Activated T-cell treated with anti-CD3 and anti-CD28 coated beads for 4 hours (primary cell): ENCODE results near the gene ALDH8A1.

Experiments
- DNase-seq: peaks from one replicate; pipeline ENCODE4 v3.0.0-alpha.2; 2020

Gene ALDH8A1

DNA sequence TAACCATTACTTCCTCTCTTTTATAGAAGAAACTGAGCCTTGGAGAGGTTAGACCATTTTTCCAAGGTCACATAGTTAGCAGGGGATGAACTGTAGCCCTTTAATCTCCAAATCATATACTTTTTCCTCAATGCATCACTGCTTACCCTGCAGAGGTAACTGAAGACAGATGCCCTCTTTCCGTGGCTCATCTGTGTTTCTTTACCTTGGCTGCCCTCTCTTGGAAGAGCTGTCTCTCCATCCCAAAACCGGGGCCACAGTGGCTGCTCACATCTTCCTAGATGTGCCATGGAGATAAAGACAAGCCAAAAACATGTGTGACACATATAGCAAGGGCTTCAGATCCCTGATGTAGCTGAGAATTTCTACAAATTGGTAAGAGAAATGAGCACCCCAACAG lies 581 bp upstream of the ALDH8A1 start:
- DNase-seq: no peak

DNA sequence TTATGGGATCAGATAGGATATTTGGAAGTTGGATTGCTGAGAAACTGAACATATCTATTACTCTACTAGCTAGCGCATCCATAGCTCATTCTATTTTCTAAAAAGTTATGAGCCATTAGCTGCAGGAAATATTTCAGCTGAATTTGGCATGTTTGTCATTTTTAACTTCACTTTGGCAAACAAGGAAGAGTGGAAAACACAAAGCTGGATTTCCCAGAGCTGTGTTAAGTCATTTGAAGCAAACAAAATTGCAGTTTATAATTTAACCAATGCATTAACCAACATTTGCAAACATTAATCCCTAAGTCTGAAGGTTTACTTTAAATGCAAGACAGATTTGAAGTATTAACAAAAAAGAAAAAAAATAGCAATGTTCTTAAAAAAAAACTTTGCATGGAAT lies 1.2 kb downstream of the ALDH8A1 start:
- DNase-seq: no peak

DNA sequence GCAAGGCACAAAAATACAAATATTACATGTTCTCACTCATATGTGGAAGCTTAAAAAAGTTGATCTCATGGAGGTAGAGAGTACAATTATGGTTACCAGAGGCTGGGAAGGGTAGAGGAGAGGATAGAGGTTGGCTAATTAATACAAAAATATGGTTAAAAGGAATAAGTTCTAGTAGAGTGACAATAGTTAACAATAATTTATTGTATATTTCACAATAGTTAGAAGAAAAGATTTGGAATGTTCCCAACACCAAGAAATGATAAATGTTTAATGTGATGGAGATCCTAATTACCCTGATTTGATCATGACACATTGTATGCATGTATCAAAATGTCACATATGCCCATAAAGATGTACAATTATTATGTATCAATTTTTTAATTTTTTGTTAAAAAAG lies 1.8 kb downstream of the ALDH8A1 start:
- DNase-seq: no peak

DNA sequence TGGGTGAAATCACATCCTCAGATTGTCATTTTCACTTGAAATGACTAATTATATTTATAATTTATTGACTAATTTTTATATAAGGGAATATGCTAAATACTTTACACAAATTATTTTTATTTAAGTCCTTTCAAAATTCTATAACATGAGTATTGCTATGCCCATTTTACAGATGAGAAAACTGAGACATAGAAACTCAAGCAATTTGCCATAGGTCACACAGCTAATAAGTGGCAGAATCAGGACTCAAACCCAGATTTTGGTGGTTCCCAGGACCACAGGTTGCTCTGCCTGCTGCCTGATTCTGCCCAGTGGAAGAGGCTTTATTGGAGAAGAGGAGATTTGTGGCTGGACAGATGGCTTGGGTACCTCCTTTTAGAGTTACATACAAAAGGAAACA lies 4.9 kb downstream of the ALDH8A1 start:
- DNase-seq: no peak

DNA sequence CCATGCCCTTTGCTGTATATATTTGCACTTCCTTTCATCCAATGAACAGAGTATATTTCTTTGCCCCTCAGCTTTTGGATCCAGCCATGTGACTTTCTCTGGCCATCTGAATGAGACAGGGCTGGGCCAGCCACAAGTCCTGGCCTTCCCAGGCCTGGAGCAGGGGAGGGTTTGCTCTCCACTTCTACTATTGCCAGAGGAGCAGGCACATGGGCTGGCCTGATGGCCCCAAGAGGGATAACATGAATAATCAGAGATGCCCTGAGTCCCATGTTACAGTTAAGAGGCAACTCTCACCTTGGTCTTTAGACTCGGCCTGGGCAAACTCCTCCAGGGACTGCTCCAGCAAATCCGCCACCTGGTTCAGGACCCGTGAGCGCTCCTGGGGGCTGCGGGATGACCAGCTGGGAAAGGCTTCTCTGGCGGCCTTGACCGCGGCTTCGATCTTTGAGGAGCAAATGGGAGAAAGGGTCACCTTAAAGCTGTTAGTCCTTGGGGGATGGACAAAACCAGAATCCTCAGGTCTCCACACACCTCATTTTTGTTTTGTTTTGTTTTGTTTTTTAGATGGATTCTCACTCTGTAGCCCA lies 6.3 kb downstream of the ALDH8A1 start:
- no peak for DNase-seq

DNA sequence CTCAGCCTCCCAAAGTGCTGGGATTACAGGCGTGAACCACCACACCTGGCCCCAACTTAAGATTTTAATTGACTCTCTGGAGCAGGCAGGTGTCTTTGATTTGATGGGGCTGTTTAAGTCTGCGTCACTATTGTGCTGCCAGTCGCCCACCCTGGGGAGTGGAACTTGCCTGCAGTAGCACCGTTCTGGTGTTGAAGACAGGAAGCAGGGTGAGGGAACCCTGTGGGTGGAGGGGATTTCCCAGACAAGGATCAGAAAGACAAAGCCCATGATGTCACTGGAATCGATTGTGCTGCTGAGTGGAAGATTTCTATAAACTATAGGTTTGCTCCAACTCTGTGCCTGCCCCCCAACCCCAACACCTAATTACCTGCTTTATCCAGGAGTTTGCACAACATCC lies 11.0 kb downstream of the ALDH8A1 start:
- peak; percentile 67 for DNase-seq

DNA sequence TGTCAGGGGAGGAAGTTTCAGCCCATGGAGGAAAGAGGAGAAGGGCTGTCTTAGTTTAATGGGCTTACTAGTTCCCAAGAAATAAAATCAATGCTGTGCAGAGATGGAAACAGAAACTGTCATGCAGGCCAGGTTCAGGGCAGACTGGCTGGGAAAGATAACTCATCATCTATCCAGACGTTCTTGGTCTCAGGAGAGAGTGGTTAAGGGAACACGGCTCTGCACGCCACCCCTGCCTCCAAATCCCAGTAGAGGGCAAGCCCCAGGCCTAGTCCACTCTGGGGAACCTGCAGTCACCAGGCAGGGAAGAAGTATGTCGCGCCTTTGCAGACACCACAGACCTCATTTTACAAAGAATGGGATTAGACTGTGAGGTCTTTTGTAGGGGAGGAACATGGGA lies 12.5 kb downstream of the ALDH8A1 start:
- no peak for DNase-seq

DNA sequence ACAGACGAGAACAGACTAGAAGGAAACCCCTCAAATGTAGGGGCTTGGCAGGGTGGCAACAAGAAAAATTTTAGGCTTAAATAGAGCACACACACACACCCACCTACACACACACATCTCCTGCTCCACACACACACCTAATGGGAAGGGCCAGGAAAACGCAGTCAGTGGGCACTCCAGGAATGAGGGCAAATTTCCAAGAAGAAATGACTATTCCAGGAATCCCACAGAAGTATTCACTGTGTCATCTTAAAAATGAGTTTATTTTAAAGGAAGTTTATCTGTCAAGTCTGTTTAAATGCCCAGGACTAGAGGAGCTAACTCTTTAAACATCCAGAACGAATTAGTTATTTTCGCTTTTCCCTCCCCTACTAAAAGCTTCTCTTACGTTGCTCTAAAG lies 13.0 kb downstream of the ALDH8A1 start:
- no peak for DNase-seq

DNA sequence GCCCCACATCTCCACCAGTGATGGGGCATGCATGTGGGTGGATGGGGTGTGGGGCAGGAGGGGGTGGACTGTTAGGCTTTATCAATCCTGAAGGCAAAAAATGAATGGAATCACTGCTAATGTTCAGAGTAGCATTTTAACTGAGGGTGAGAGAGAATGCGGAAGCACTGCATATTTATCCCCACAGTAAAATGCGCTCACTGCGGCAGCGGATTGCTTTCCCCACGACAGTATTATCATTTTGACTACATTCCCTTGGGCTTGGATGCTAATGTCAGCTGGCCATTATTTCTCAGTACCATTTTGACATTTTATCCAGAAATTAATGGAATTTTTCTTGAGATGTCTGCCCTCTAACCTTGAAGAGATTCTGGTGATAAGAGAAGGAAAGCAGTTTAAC lies 13.4 kb downstream of the ALDH8A1 start:
- no peak for DNase-seq

DNA sequence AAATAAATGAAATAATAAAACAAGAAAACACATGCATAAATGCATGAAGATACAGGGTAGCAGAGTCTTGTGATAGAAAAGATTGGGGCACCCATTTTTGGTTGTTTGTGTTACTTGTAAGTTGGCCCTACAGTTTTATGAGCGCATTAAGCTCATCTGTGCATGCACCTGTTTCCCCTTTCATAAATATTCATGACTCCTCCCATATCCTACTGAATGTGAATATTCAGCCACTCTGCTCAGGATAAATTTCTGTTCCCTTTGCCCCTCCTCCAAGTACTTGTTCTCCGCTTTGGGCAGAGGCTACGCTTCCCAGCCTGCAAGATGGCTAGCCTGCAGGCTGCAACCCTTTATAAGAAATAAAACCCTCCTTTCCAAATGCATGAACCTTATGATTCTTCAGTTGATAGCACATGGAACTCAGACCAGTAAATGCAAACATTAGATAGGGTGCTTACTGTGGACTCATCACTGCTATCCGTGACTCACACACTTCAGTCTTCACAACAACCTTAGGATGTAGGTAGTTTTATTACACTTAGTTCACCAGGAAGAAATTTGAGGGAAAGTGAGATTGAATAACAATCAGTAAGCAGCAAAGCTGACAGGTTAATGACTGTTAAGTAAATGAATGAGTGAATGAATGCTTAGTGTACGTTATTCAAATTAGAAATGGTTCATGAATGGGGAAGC lies 15.0 kb downstream of the ALDH8A1 start:
- no peak for DNase-seq

DNA sequence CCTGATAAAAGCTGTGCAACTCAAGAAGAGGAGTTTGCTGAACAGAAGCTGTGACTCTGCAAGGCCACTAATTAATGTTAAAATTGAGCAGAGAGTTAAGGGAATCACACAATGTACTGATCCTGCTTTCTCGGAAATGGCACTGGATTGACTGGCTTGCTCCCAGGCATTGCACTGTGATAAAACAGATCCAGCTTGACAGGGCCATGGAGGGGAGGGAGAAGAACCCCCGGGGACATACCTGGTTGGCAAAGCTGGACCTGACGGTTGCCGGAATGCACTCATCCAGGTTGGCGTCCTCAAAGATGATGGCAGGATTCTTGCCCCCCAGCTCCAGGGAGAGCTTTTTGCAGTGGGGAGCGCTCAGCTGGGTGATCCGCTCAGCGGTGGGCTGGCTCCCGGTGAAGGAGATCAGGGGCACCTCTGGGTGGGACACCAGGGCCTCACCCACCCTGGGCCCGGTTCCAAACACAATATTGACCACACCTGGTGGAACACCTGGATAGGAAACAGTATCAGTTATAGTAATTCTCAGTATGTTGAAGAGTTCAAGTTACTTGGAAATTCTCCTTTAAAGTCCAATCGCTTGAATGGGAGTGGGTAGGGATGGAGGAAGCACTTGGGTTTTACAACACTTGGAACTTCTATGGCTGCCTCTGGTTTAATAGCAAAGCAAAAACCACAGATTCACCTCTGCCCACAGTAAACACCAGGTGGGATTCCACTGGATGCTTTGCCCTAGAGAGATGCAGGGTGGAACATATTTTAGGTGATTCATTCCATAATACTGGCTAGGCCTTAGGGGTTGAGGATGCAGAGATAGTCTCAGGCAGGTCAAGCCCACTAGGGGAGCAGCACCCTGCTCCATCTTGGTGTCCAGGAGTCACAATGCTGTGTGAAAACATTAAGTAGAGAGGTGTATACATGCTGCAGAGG lies 17.1 kb downstream of the ALDH8A1 start:
- DNase-seq: no peak

DNA sequence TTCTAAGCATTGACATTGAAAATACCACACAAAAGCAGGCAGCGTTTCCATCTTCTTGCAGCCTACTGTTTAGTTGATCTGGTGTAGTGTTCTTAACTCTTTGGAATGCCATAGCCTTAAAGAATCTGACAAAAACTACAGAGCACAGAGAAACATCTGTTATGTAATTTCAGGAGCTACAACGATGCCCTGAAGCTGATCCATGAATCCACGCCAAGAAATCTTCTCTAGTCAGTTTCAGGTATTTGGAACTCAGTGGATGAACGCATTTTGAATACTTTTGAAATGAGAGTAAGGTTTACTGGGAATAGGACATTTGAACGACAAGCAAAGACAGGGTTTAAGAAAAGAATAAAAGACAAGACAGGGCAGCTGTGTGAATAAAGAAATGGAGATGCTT lies 17.8 kb downstream of the ALDH8A1 start:
- no peak for DNase-seq

DNA sequence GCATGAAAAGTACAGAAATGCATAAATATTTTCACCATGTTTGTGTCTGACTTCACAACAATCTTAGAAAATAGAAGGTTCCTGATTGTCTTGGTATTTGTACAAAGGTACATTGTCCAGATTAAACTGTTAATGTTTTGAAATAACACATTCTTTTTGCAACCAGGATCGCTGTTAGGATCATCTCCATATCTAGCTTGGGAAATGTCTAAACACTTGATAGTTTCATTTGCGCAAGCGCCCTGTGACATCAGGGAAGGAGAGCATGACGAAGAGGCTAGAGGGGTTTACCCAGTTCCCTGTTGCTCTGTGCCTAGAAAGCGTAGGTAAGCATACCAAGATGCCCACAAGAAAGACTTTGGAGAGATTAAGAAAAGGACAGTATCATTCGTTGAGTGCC lies 19.4 kb downstream of the ALDH8A1 start:
- DNase-seq: no peak

DNA sequence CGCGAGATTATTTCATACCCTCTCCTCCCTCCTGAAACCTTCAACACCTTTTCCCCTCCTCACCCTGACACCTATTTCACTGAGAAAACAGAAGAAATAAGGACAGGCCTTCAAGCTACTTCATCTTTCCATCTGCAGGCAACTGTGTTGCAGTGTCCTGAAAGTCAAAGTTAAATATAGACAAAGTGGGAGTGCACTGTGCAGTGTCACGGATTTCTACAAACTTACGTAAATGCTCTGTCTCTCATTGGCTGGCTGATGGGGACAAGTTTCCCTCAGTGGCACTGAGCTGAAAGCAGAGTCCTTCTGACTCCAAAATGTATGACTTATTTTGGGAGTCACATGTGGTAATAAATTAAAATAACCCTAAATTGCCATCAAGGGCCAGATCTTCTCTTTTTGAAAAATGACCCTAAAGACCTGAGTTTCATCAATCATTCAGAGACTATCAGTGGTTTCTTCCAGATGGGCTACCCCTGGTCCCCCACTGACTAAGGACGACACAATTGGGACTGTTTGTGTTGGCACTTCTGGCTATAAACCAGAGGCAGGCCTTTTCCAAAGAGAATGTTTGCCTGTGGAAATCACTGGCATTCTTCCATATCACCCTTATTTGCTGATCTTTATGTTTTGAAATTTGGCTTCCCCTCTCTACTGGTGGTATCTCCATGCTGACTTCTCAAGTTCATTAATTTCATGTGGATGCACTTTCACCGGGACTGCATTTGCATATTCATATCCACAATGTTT lies 21.6 kb downstream of the ALDH8A1 start:
- no peak for DNase-seq

DNA sequence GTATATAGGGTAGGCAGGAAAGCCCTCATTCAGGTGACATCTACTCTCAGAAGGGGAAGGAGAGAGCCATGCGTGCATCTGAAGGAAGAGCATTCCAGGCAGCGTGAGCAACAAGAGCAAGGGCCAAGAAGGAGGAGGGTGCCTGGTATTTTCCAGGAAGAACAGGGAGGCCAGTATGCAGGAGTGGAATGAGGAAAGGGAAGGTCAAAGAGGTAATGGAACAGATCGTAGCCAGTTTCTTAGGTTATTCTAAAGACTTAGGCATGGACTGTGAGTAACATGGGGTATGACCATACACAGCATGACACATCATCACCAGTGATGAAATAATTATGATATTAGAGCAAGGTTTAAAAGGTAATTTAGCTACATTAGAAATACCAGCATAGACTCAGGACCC lies 24.1 kb downstream of the ALDH8A1 start:
- no peak for DNase-seq

DNA sequence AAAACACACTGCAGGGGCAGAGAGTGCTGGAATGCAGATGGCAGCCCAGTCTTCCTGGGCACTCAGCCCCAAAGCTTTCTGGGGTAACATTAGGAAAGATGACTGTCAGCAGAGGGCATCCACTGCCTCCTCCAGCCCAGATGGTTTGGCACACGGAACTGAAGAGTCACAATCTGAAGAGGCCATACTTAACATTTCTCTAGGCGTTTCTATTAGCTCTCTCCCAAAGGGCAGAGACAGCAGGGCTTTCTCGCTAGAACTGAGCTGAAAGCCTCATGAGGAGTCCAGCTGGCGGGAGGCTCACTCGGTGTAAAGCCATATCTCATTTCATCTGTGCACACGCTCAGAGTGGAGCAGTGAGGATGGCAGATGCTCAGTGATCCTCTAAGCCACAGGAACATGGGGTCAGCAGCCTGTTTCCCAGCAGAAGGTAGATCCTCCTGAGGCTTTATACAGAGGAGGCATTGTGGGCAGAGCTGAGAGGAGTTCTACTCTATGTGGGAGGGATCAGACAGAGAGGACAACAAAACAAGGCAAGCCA lies 28.1 kb downstream of the ALDH8A1 start:
- DNase-seq: no peak

DNA sequence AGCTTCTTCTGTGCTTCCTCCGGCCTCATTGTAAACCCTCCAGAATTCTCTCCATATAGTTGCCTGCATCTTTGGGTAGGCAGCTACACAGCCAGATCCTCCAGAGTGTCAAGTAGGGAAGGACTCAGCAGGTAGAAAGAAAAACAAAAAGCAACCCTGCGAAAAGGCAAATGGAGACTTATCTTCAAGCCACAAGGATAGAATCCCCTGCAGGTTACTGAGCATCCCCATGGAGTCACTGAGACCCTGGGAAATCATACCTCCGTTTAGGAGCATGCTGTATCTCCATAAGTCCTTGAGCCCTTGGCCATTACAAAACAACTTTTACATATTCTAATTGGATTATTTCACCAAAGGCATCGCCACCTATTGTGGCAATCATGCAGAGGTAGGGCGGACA lies 28.6 kb downstream of the ALDH8A1 start:
- no peak for DNase-seq

DNA sequence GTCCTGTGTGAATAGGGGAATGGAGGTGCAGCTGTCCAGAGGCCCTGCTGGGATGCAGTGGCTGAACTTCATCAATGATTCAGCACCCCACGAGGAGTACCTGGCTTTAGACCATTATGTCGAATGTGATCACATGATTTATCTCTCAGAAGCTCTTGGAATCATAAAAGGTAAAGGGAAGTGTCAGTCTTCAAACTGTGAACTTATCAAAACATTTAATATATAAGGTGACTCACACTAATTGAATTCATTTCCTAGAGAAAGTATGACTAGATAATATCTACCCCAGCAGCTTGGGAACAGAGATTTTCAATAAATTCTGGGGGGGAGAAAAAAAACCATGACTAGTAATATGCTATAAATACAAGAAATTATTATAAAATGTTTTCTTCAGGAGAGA lies 29.5 kb downstream of the ALDH8A1 start:
- no peak for DNase-seq

DNA sequence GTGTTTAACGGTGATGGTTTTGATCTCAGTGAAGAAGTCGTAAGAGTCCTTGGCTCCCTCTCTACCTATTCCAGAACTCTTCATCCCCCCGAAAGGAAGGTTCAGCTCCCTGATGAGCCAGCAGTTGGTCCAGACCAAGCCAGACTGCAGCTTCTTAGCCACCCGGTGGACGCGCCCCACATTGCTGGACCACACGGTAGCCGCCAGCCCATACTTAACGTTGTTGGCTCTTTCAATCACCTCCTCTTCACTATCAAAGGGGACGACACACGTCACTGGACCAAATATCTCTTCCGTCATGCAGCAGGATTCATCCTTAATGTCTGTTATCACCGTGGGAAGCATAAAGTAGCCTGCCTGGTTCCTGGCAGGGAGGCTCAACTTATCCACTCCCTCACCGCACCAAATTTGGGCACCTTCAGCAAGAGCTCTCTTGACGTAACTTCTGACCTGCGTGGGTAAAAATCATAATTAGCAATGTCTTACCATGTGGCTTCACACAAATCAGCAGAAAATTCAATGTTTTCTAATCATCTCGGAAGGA lies 31.4 kb downstream of the ALDH8A1 start:
- no peak for DNase-seq

DNA sequence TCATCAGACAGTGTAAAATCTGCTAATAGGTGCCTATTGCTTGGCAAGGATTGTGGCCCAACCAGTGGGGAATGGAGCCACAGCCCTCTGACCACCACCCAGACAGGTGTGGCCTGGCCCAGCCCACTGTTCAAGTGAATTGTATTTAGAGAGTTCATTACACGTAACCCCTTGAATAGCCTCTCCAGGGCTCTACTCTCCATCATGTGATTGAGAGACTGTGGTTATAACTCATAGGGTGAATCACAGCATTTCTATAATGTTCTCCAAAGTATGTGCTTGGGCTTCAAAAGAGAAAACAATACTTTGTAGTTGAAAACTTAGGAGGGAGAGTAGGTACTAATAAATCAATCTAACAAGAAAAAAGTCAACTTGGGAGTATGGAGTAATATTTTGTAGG lies 38.4 kb downstream of the ALDH8A1 start:
- DNase-seq: no peak

DNA sequence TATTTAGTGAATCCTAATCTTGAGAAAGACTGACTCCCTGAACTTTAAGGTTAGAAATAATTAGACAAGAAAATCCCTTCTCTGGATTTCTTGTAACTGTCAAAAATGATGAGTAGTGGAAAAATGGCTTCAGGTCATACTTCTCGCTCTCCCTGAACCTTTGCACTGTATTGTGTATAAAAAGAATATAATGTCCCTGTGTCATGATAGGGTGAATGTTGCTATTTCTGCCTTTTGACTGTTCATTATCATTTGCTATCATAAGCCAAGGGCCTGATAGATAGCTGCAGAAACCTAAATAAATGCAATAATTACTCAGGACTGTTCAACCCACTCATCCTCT lies 39.3 kb downstream of the ALDH8A1 start:
- DNase-seq: no peak

DNA sequence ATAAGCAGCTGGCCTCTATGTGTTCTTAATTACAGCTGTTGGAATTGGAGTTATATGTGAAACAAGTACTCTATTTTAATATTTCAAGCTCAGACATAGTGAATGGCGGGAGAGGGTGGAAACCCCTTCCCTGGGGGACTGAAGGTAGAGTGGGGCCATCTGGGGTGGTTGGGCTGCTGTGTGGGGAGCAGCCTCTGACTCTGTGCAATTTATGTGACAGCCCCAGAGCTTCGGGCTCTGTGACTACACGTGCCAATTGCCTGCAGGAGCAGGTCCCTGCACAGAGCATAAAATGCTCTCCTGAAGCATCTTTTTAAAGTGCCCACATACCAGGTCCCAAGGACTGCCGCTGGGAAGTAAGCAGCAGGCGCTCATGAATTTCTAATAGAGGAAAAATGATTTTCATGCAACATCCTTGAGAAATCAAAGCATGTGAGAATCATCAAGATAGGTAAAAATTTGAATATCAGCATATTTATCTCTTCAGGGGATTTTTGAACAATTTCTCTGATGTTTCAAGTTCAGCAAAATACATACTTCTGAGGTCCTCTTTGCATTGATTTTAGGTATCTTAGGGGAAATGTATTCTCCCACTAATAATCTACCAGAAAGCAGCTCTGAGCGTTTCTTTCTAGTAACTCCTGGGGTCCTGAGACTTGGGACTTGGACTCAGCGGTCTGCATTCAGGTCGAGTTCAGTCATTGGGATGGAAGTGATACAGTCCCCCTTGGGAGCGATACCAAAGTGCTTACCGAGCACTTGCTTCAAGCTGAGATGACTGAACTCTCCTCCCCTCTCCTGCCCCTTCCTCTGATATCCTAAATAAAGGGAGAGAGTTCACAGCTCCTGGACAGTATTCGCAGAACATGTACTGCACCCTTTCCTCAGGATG lies 40.0 kb downstream of the ALDH8A1 start:
- no peak for DNase-seq
